ENCODE results near the gene UBE2C. TPM values are rescaled to one million over a fixed set of nuclear protein-coding genes. Genes with fewer than 3 reads are reported as not detected.

The UBE2C gene
- total RNA-seq, 4 donors from 2014 or later, result 0.84 TPM; not detected in 3

DNA sequence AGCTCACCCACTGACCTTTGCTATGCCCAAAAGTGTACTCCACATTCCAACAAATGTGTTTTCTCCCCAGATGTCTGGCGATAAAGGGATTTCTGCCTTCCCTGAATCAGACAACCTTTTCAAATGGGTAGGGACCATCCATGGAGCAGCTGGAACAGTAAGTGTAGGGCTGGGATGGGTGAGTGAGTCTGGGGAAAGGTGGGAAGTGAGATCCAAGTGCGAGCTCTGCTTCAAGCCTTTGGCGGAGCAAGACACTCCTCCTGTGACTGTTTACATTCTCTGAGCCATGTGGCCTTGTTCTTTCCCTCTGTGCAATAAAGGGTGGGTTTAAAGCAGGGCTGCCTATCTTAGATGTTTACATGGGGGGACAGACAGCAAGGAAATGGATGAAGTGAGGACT, 1.9 kb downstream of the UBE2C start:
- Histone ChIP-seq H3K9me3 (no peaks in the 10 kb centered on the region), H3K4me1 (peaks cover 5 to 14% of the 10 kb centered on the region in 2 donors), H3K27ac (peak overlapping the region in 1 of 4 donors; percentile 21), H3K4me3 (no peak overlapping the region), H3K27me3 (no peaks in the 10 kb centered on the region), H3K36me3 (peaks cover 0 to 23% of the 10 kb centered on the region in 2 donors)
- DNase-seq (no peak), ATAC-seq (no peak)
- intact Hi-C loops (cut with DNase I; ENCODE audit: low total_unique reads) (no loop called here), in situ Hi-C loops (cut with MboI; ENCODE audit: low sequenced_read_pairs in 4 of 4) (loop anchor here in 3 of 4 donors (25.0 kb wide), 2 partner anchors 148 to 273 kb away; partner anchors contain the start of genes NCOA5 (in 3 of the 3) and ZNF335 (in 1 of the 3))
- TF ChIP-seq CTCF (IDR thresholded peaks at IDR 0.05 in 4 of 5, conservative IDR thresholded peaks at IDR 0.05 in 1 of 5) (no peak), POLR2A (IDR thresholded peaks at IDR 0.05) (no peak)

DNA sequence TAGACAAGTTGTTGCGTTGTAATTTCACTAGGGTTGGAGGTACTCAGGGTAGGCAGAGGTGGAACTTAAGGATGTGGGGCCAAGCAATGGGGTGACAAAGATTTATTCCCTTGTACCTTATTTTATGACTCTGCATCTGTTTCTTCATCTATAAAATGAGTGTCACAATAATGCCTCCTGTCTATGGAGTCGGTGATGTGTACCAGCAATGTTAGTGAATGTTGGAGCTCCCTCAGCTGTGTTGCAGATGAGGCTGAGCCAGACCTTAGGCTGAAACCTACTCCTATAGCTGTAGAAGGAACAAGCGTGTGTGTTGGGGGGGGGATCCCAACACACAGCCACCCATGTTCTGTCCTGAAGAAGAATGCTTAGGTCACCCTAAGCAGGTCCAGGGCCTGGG, 4.5 kb downstream of the UBE2C start:
- Histone ChIP-seq H3K27ac (peak overlapping the region; percentile 50 to 97 (median 70)), H3K4me1 (peaks cover 5 to 10% of the 10 kb centered on the region in 2 donors), H3K9me3 (no peaks in the 10 kb centered on the region), H3K4me3 (no peak overlapping the region), H3K36me3 (no peaks in the 10 kb centered on the region), H3K27me3 (no peaks in the 10 kb centered on the region)
- in situ Hi-C loops (cut with MboI; ENCODE audit: low sequenced_read_pairs in 4 of 4), result loop anchor here in 3 of 4 donors (25.0 kb wide), 2 partner anchors 145 to 270 kb away; partner anchors contain the start of genes NCOA5 (in 3 of the 3) and ZNF335 (in 1 of the 3)
- DNase-seq (no peak), ATAC-seq (no peak)
- TF ChIP-seq POLR2A (IDR thresholded peaks at IDR 0.05) (no peak), CTCF (IDR thresholded peaks at IDR 0.05 in 4 of 5, conservative IDR thresholded peaks at IDR 0.05 in 1 of 5) (no peak)
- intact Hi-C loops (cut with DNase I; ENCODE audit: low total_unique reads), result no loop called here

DNA sequence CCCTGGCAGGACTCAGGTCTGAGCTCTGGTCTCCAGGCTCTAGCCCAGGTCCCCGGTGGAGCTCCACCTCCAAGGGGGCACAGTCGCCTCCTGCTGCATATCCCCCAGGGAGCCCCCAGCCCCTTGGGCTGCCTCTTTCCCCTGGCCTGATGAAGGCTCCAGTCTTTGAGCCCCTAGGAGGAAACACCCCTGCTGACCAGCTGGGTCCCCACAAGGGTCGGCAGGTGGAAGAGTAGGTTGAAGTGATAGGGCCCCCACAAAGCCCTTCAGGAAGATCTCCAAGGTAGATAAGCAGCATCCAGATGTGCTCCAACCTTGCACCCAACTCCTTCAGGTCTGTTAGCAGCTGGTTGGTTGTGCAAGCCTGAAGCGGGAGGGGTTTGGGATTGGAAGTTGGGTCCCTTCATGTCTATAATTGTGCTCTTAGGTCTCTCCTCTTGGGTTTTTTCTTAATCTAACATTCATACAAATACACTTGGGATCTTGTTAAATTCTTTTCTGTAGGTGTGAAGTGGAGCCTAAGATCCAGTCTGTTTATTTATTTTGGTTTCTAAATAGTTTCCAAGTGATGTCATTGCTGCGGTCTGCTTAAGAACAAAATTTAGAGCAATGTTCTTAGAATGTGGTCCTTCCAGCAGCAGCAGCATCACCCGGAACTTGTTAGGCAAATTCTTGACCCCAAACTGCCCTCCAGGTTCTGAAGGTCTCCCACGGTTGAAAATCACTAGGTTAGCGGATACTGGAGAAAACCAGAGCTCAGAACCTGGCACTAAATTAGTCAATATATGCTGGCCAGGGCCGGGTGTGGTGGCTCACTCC, 5.1 kb downstream of the UBE2C start:
- intact Hi-C loops (cut with DNase I; ENCODE audit: low total_unique reads), result no loop called here
- Histone ChIP-seq H3K4me3 (no peak overlapping the region), H3K36me3 (no peaks in the 10 kb centered on the region), H3K27ac (peak overlapping the region; percentile 50 to 97 (median 70)), H3K9me3 (no peaks in the 10 kb centered on the region), H3K27me3 (no peaks in the 10 kb centered on the region), H3K4me1 (peaks cover 7 to 11% of the 10 kb centered on the region in 2 donors)
- DNase-seq, result no peak
- no peak for TF ChIP-seq CTCF (IDR thresholded peaks at IDR 0.05 in 4 of 5, conservative IDR thresholded peaks at IDR 0.05 in 1 of 5)
- no peak for TF ChIP-seq POLR2A (IDR thresholded peaks at IDR 0.05)
- ATAC-seq, result no peak
- in situ Hi-C loops (cut with MboI; ENCODE audit: low sequenced_read_pairs in 4 of 4), result loop anchor here in 3 of 4 donors (25.0 kb wide), 2 partner anchors 145 to 270 kb away; partner anchors contain the start of genes NCOA5 (in 3 of the 3) and ZNF335 (in 1 of the 3)

- Histone ChIP-seq H3K36me3 (no peaks in the 10 kb centered on the region), H3K4me3 (no peak overlapping the region), H3K9me3 (no peaks in the 10 kb centered on the region), H3K27me3 (no peaks in the 10 kb centered on the region), H3K27ac (peak overlapping the region; percentile 50 to 97 (median 70)), H3K4me1 (peaks cover 7 to 11% of the 10 kb centered on the region in 2 donors)
- ATAC-seq, result no peak
- intact Hi-C loops (cut with DNase I; ENCODE audit: low total_unique reads), result no loop called here
- TF ChIP-seq POLR2A (IDR thresholded peaks at IDR 0.05) (no peak), CTCF (IDR thresholded peaks at IDR 0.05 in 4 of 5, conservative IDR thresholded peaks at IDR 0.05 in 1 of 5) (no peak)
- in situ Hi-C loops (cut with MboI; ENCODE audit: low sequenced_read_pairs in 4 of 4), result loop anchor here in 3 of 4 donors (25.0 kb wide), 2 partner anchors 144 to 269 kb away; partner anchors contain the start of genes NCOA5 (in 3 of the 3) and ZNF335 (in 1 of the 3)
- no peak for DNase-seq
Measured at GRCh38 chr20:45818239-45818638, 5.8 kb downstream of the UBE2C start.
